HEK293T (cell line): Measurements from ENCODE around the gene MNS1.
"Not testable (repeated sequence)": the region's sequence is repeated elsewhere in the genome, so short reads cannot be mapped to it uniquely, and the experiment has no call there.

Source experiments
- CTCF ChIA-PET: fragments of 350-600 bp; formaldehyde crosslinking; extraction: SDS; loops from one replicate; lab custom pipeline; 2021; ENCODE audit warnings: antibody characterized with exemption, inconsistent platforms; lab: Yijun Ruan, JAX
- POLR2A ChIA-PET: fragments of 350-600 bp; formaldehyde crosslinking; extraction: SDS; loops from one replicate; lab custom pipeline; 2020; ENCODE audit warnings: antibody characterized with exemption, inconsistent platforms; lab: Yijun Ruan, JAX
- DNase-seq: peaks from one replicate; pipeline ENCODE4 v3.0.0; 2012; ENCODE audit warnings: mixed read lengths; ENCODE audit errors: extremely low spot score
- ARNT ChIP-seq: fragments of 450-650 bp; IDR thresholded peaks from 2 replicates; pipeline ENCODE4 v1.6.1; 2017; ENCODE audit warnings: mild to moderate bottlenecking
- BHLHE40 ChIP-seq: fragments of 450-650 bp; IDR thresholded peaks from 2 replicates; pipeline ENCODE4 v1.6.1; 2016; ENCODE audit warnings: mild to moderate bottlenecking, moderate library complexity, borderline replicate concordance
- CTBP1 ChIP-seq: fragments of 450-650 bp; IDR thresholded peaks from 2 replicates; pipeline ENCODE4 v1.6.1; 2016; ENCODE audit warnings: borderline replicate concordance
- ELF4 ChIP-seq: fragments of 450-650 bp; IDR thresholded peaks from 2 replicates; pipeline ENCODE4 v1.6.1; 2017; ENCODE audit warnings: antibody characterized with exemption
- FOXA1 ChIP-seq: fragments of 450-650 bp; IDR thresholded peaks from 2 replicates; pipeline ENCODE4 v1.6.1; 2016; ENCODE audit warnings: mild to moderate bottlenecking
- FOXK2 ChIP-seq: fragments of 450-650 bp; IDR thresholded peaks from 2 replicates; pipeline ENCODE4 v1.6.1; 2016; ENCODE audit warnings: mild to moderate bottlenecking
- FOXM1 ChIP-seq: fragments of 450-650 bp; IDR thresholded peaks from 2 replicates; pipeline ENCODE4 v1.6.1; 2017; ENCODE audit warnings: mild to moderate bottlenecking, borderline replicate concordance
- HDGF ChIP-seq: fragments of 450-650 bp; IDR thresholded peaks from 2 replicates; pipeline ENCODE4 v1.6.1; 2017; ENCODE audit warnings: antibody characterized with exemption, borderline replicate concordance
- L3MBTL2 ChIP-seq: fragments of 450-650 bp; conservative IDR thresholded peaks from 2 replicates; pipeline ENCODE4 v1.6.1; 2016; ENCODE audit warnings: mild to moderate bottlenecking
- LEF1 ChIP-seq: fragments of 450-650 bp; IDR thresholded peaks from 2 replicates; pipeline ENCODE4 v1.6.1; 2017; ENCODE audit warnings: mild to moderate bottlenecking, borderline replicate concordance
- NFRKB ChIP-seq: fragments of 450-650 bp; IDR thresholded peaks from 2 replicates; pipeline ENCODE4 v1.6.1; 2016; ENCODE audit warnings: mild to moderate bottlenecking, moderate library complexity
- SP1 ChIP-seq: fragments of 450-650 bp; IDR thresholded peaks from 2 replicates; pipeline ENCODE4 v1.6.1; 2017
- SUZ12 ChIP-seq: fragments of 450-650 bp; IDR thresholded peaks from 2 replicates; pipeline ENCODE4 v1.6.1; 2016; ENCODE audit warnings: mild to moderate bottlenecking
- TARDBP ChIP-seq: fragments of 450-650 bp; IDR thresholded peaks from 2 replicates; pipeline ENCODE4 v1.6.1; 2016
- ZNF384 ChIP-seq: fragments of 450-650 bp; IDR thresholded peaks from 2 replicates; pipeline ENCODE4 v1.6.1; 2016
- TF ChIP-seq, protein P1 (sequence below): fragments of 450-650 bp; IDR thresholded peaks from 2 replicates; pipeline ENCODE4 v1.6.1; 2016

MNS1 gene

DNA sequence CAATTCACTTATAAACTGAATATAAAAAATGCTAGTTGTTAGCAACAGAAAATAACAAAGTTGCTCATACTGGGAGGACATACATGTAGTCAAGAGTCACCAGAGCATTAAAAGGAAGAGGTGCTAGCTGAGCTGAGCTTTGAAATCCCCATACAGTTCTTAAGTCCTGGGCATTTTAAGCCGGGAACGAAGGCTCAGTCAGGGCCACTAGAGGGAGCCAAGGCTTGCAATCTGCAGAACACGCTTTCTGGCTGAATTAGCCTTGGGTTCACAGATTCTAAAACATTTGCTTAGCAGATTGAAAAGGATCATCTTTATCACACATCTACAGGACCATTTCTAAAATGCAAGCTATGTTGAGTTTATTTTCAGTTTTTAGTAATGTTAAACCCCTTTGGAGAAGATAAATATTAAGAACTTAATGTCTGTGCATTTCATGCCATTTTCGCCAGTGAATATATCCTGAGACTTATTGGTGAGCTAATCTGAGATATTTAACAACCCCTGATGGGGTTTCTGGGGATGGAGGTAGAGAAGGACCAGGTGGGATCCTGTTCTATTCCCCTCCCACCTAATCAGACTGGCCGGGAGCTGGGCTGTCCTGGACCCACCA, 26.3 kb upstream of the MNS1 start:
- ChIA-PET POLR2A (no interaction called here), CTCF (interaction anchor here (0.5 to 1.4 kb wide), 10 partner anchors 13 to 669 kb away, joined by 3 to 6 read pairs (median 3); no protein-coding TSS in a partner anchor)
- peak; percentile 58 for DNase-seq
- TF ChIP-seq ELF4 (no peak), FOXA1 (no peak), CTBP1 (no peak), ZNF384 (no peak), L3MBTL2 (no peak), TARDBP (no peak), BHLHE40 (no peak), ARNT (no peak), FOXM1 (no peak), SP1 (no peak), LEF1 (no peak), FOXK2 (no peak), SUZ12 (no peak), NFRKB (no peak), HDGF (no peak)
- TF ChIP-seq, protein P1, sequence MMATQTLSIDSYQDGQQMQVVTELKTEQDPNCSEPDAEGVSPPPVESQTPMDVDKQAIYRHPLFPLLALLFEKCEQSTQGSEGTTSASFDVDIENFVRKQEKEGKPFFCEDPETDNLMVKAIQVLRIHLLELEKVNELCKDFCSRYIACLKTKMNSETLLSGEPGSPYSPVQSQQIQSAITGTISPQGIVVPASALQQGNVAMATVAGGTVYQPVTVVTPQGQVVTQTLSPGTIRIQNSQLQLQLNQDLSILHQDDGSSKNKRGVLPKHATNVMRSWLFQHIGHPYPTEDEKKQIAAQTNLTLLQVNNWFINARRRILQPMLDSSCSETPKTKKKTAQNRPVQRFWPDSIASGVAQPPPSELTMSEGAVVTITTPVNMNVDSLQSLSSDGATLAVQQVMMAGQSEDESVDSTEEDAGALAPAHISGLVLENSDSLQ = no peak

DNA sequence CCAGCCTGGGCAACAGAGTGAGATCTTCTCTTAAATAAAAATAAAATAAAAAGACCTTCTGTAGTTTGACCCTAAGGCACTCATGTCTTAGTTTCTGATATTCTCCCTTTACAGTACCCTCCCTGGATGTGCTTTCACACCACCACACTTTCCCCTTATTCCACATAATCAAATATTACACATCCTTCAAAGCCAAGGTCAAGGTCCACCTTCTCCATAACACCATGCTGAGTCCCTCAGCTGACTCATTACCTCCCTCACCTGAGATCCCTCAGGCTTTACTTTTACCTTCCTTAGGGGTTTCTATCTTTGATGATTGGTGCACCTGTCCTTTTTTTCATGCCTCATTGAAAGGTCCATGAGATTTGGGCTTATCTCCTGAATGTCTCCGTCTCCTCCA, 25.5 kb upstream of the MNS1 start:
- no peak for DNase-seq
- ChIA-PET POLR2A (no interaction called here), CTCF (interaction anchor here (0.6 to 1.4 kb wide), 5 partner anchors 12 to 382 kb away, joined by 3 to 6 read pairs (median 4); no protein-coding TSS in a partner anchor)
- no peak for TF ChIP-seq LEF1
- TF ChIP-seq SUZ12 = no peak
- TF ChIP-seq, protein P1 = no peak
- no peak for TF ChIP-seq ELF4
- TF ChIP-seq HDGF = no peak
- no peak for TF ChIP-seq L3MBTL2
- TF ChIP-seq ZNF384 = no peak
- TF ChIP-seq FOXM1 = no peak
- TF ChIP-seq FOXK2 = no peak
- no peak for TF ChIP-seq SP1
- TF ChIP-seq FOXA1 = no peak
- no peak for TF ChIP-seq TARDBP
- no peak for TF ChIP-seq NFRKB
- TF ChIP-seq ARNT = no peak
- no peak for TF ChIP-seq CTBP1

DNA sequence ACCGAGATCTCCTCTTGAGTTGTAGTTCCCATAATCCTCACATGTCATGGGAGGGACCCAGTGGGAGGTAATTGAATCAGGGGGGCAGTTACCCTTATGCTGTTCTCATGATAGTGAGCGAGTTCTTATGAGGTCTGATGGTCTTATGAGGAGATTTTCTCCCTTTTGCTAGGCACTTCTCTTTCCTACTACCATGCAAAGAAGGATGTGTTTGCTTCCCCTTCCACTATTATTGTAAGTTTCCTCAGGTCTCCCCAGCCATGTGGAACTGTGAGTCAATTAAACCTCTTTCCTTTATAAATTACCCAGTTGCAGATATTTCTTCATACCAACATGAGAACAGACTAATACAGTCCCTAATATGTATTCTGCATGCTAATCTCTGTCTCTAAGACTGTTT, 21.3 kb upstream of the MNS1 start:
- DNase-seq, CTCF ChIA-PET, POLR2A ChIA-PET: not testable (repeated sequence)

DNA sequence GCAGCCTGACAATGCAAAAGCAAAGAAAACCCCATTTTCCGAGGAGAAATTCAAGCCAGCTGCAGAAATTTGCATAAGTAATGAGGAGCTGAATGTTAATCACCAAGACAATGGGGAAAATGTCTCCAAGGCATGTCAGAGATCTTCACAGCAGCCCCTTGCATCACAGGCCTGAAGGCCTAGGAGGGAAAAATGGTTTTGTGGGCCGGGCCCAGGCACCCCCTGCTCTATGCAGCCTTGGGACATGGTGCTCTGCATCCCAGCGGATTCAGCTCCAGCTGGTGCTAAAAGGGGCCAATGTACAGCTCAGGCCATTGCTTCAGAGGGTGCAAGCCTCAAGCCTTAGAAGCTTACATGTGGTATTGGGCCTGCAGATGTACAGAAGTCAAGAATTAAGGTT, 20.5 kb upstream of the MNS1 start:
- POLR2A ChIA-PET, DNase-seq, CTCF ChIA-PET: not testable (repeated sequence)

DNA sequence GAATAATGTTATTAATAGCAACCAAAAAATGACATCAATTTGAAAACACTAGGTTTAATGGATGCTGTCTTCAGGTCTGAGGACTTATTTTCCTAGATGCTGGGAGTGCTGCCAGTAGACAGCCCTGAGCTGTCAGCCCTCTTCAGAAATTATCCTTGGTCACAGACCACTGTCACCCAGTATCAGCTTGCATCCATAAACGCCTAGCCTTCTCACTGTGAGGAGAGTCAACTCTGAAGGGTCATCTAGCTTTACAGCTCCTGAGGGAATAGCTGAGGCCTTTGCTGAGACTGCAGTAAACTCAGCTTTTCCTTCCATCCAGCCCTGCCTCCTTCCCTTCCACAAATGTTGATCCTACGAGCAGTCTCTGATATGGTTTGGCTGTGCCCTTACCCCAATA, 19.4 kb upstream of the MNS1 start:
- TF ChIP-seq ARNT (no peak), ZNF384 (no peak), TARDBP (no peak), HDGF (no peak), ELF4 (no peak), FOXK2 (no peak)
- TF ChIP-seq, protein P1 = no peak
- POLR2A ChIA-PET = no interaction called here
- DNase-seq = no peak
- CTCF ChIA-PET = interaction anchor here (0.5 kb wide), 1 partner anchor 713 kb away, joined by 3 read pairs; no protein-coding TSS in a partner anchor

DNA sequence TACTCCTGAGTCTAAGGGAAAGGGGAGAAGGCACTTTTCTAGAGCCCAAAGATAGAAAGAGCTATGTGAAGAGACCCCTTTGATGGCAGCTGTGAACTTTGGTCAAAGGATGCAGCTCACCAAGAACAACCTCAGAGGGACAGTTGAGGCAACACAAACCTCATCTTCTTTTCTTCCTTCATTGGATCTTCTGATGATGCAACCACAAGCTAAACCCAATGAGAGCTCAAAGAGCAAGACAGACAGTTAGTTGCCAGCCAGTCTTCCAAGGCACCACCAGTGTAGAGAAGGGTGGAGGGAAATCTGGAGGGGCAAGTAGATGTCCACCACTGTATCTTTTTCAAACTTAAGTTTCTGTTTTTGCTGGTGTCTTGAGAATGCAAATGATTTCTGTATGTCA, 10.4 kb upstream of the MNS1 start:
- ChIA-PET POLR2A (no interaction called here), CTCF (interaction anchor here (0.6 kb wide), 1 partner anchor 1168 kb away, joined by 4 read pairs; no protein-coding TSS in a partner anchor)
- no peak for DNase-seq
- no peak for TF ChIP-seq FOXA1

DNA sequence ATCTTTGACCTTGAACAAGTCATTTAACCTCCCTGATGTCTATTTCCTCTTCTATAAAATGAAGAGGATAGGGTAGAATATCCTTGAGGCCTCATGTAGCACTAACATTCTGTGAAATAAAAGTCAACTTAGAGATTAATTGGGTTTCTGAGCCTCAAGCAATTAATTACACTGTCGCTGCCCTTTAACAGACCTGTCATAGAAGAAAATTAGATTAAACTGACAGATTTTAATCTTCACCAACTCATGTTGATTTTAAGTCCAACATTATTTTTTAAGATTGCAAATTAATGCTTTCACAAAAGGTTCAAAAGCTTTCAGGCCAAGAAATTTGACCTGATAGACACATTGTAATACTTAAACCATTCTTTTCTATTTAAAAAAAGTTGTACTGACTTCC, 8.1 kb upstream of the MNS1 start:
- ChIA-PET POLR2A (no interaction called here), CTCF (no interaction called here)

More for the DNA sequence above, 8.1 kb upstream of the MNS1 start:
- DNase-seq = no peak
- TF ChIP-seq FOXA1 = no peak
- TF ChIP-seq, protein P1 = no peak
- TF ChIP-seq HDGF = no peak
- TF ChIP-seq ELF4 = no peak
- no peak for TF ChIP-seq L3MBTL2
- TF ChIP-seq FOXM1 = no peak
- no peak for TF ChIP-seq CTBP1
- TF ChIP-seq ZNF384 = no peak
- TF ChIP-seq SUZ12 = no peak
- TF ChIP-seq FOXK2 = no peak
- TF ChIP-seq BHLHE40 = no peak
